Neural cell (in vitro differentiated cells): Measurements from ENCODE around the gene NAE1. TPM values are rescaled to one million over a fixed set of nuclear protein-coding genes. Genes with fewer than 3 reads are reported as not detected.

ENCODE experiments used
- H2AFZ ChIP-seq: fragments of 200-600, 300-800 bp; sonication (generic), shearing (Covaris generic); 2 replicates; pipeline ENCODE4 v1.6.0; 2014; ENCODE audit warnings: low read depth, mild to moderate bottlenecking, antibody characterized with exemption, low read length, moderate library complexity
- H3F3A ChIP-seq: fragments of 200-600 bp; shearing (Covaris generic); 2 replicates; pipeline ENCODE4 v1.6.1; 2016; ENCODE audit warnings: mild to moderate bottlenecking, moderate library complexity, mixed read lengths, antibody characterized with exemption, low read length; ENCODE audit not compliant: insufficient read depth, poor library complexity, severe bottlenecking
- H3K27ac ChIP-seq: fragments of 200-600, 300-800 bp; sonication (generic), shearing (Covaris generic); 2 replicates; pipeline ENCODE4 v1.5.1; 2014; ENCODE audit warnings: mild to moderate bottlenecking, low read length, moderate library complexity
- H3K27me3 ChIP-seq: fragments of 300-800, 200-600 bp; sonication (generic), shearing (Covaris generic); 2 replicates; pipeline ENCODE4 v1.6.0; 2014; ENCODE audit warnings: mild to moderate bottlenecking, low read depth, low read length, moderate library complexity; ENCODE audit not compliant: insufficient read depth
- H3K36me3 ChIP-seq: fragments of 300-800, 200-600 bp; sonication (generic), shearing (Covaris generic); 2 replicates; pipeline ENCODE4 v1.5.1; 2014; ENCODE audit warnings: mild to moderate bottlenecking, antibody characterized with exemption, low read length, moderate library complexity; ENCODE audit not compliant: insufficient read depth
- H3K4me2 ChIP-seq: fragments of 300-800, 200-600 bp; sonication (generic), shearing (Covaris generic); 2 replicates; pipeline ENCODE4 v1.6.0; 2014; ENCODE audit warnings: mild to moderate bottlenecking, low read length
- H3K4me3 ChIP-seq: fragments of 300-800, 200-600 bp; sonication (generic), shearing (Covaris generic); 2 replicates; pipeline ENCODE4 v1.5.1; 2014; ENCODE audit warnings: mild to moderate bottlenecking, low read length, moderate library complexity
- H3K79me2 ChIP-seq: fragments of 200-600 bp; shearing (Covaris generic); replicated peaks from 2 replicates; pipeline ENCODE4 v1.6.0; 2014; ENCODE audit warnings: mild to moderate bottlenecking, low read length, moderate library complexity; ENCODE audit not compliant: insufficient read depth
- H3K9ac ChIP-seq: fragments of 300-800, 200-600 bp; sonication (generic), shearing (Covaris generic); 2 replicates; pipeline ENCODE4 v1.6.1; 2016; ENCODE audit warnings: mild to moderate bottlenecking, low read length, mixed read lengths
- H3K9me2 ChIP-seq: fragments of 200-600 bp; shearing (Covaris generic); 2 replicates; pipeline ENCODE4 v1.6.1; 2016; ENCODE audit warnings: mild to moderate bottlenecking, low read length, mixed read lengths; ENCODE audit not compliant: insufficient read depth
- H3K9me3 ChIP-seq: fragments of 200-600, 300-800 bp; sonication (generic), shearing (Covaris generic); 2 replicates; pipeline ENCODE4 v1.6.1; 2016; ENCODE audit warnings: mild to moderate bottlenecking, mixed run types, low read length, moderate library complexity, mixed read lengths
- H4K20me1 ChIP-seq: fragments of 200-600 bp; shearing (Covaris generic); 2 replicates; pipeline ENCODE4 v1.6.1; 2016; ENCODE audit warnings: mild to moderate bottlenecking, mixed run types; ENCODE audit not compliant: insufficient read depth
- CTCF ChIP-seq: fragments of 450-650 bp; IDR thresholded peaks from 2 replicates; pipeline ENCODE4 v1.5.1; 2014; ENCODE audit warnings: antibody characterized with exemption, mild to moderate bottlenecking, moderate library complexity; ENCODE audit not compliant: poor library complexity, severe bottlenecking
- EP300 ChIP-seq: fragments of 450-650 bp; conservative IDR thresholded peaks from 2 replicates; pipeline ENCODE4 v1.6.1; 2014; ENCODE audit warnings: antibody characterized with exemption, mild to moderate bottlenecking, moderate library complexity; ENCODE audit not compliant: poor library complexity, severe bottlenecking
- EZH2 ChIP-seq: fragments of 200-600, 300-800 bp; shearing (Covaris generic), sonication (generic); IDR thresholded peaks from 2 replicates; pipeline ENCODE4 v1.6.1; 2014; ENCODE audit warnings: antibody characterized with exemption, low read length, borderline replicate concordance, mild to moderate bottlenecking; ENCODE audit not compliant: insufficient read depth, poor library complexity, severe bottlenecking
- MXI1 ChIP-seq: fragments of 450-650 bp; conservative IDR thresholded peaks from 2 replicates; pipeline ENCODE4 v1.6.1; 2014; ENCODE audit warnings: antibody characterized with exemption, mild to moderate bottlenecking; ENCODE audit not compliant: poor library complexity, severe bottlenecking
- POLR2AphosphoS5 ChIP-seq: IDR thresholded peaks from 2 replicates; pipeline ENCODE4 v1.6.1; 2012
- RAD21 ChIP-seq: fragments of 450-650 bp; conservative IDR thresholded peaks from 2 replicates; pipeline ENCODE4 v1.6.1; 2014; ENCODE audit warnings: antibody characterized with exemption, mild to moderate bottlenecking, moderate library complexity
- REST ChIP-seq: IDR thresholded peaks from 2 replicates; pipeline ENCODE4 v1.6.1; 2012; ENCODE audit warnings: borderline replicate concordance
- SMC3 ChIP-seq: fragments of 450-650 bp; conservative IDR thresholded peaks from 2 replicates; pipeline ENCODE4 v1.6.1; 2014; ENCODE audit warnings: antibody characterized with exemption, mild to moderate bottlenecking, moderate library complexity; ENCODE audit not compliant: poor library complexity
- TAF1 ChIP-seq: IDR thresholded peaks from 2 replicates; pipeline ENCODE4 v1.6.1; 2012; ENCODE audit warnings: low read depth
- polyA plus RNA-seq: library from polyadenylated mRNA; depleted of rRNA; stranded (reverse); fragments of >200 nt; gene quantifications from 2 replicates; pipeline ENCODE4 v1.2.3, GENCODE V29; 2014

Gene NAE1
- polyA plus RNA-seq, 1 donor from 2014 or later, result 227 TPM

GRCh38 chr16:66859397-66860068 lies 28.8 kb upstream of the NAE1 start:
- Histone ChIP-seq H3K27me3 (no peaks in the 10 kb centered on the region), H3K9me2 (no peaks in the 10 kb centered on the region), H2AFZ (no peak overlapping the region), H3K79me2 (no peaks in the 10 kb centered on the region), H3F3A (no peaks in the 10 kb centered on the region), H3K27ac (no peak overlapping the region), H4K20me1 (no peaks in the 10 kb centered on the region), H3K4me2 (no peak overlapping the region), H3K4me3 (no peak overlapping the region), H3K9me3 (no peaks in the 10 kb centered on the region), H3K36me3 (no peaks in the 10 kb centered on the region), H3K9ac (no peak overlapping the region)
- TF ChIP-seq POLR2AphosphoS5 (no peak), EP300 (no peak), EZH2 (no peak), REST (no peak), TAF1 (no peak), SMC3 (no peak), RAD21 (no peak), MXI1 (no peak), CTCF (no peak)

GRCh38 chr16:66858740-66859396 lies 28.1 kb upstream of the NAE1 start:
- H3K9ac ChIP-seq, result no peak overlapping the region
- no peaks in the 10 kb centered on the region for H3K27me3 ChIP-seq
- no peak overlapping the region for H3K27ac ChIP-seq
- H3K36me3 ChIP-seq, result no peaks in the 10 kb centered on the region
- no peak for TF ChIP-seq SMC3
- no peak for TF ChIP-seq TAF1
- no peak for TF ChIP-seq EZH2
- TF ChIP-seq EP300, result no peak
- TF ChIP-seq RAD21, result no peak
- no peak for TF ChIP-seq CTCF
- TF ChIP-seq POLR2AphosphoS5, result no peak
- TF ChIP-seq MXI1, result no peak
- no peaks in the 10 kb centered on the region for H3K9me2 ChIP-seq
- no peak overlapping the region for H2AFZ ChIP-seq
- H3F3A ChIP-seq, result no peaks in the 10 kb centered on the region
- no peaks in the 10 kb centered on the region for H3K9me3 ChIP-seq
- no peaks in the 10 kb centered on the region for H4K20me1 ChIP-seq
- no peak overlapping the region for H3K4me2 ChIP-seq
- no peak overlapping the region for H3K4me3 ChIP-seq
- no peaks in the 10 kb centered on the region for H3K79me2 ChIP-seq
